GM10248 (cell line): ENCODE data around the gene CRIM1.
"Not testable (repeated sequence)": the region's sequence is repeated elsewhere in the genome, so short reads cannot be mapped to it uniquely, and the experiment has no call there.

Source experiments
- CTCF ChIA-PET: fragments of 300-600 bp; sonication (Branson Sonifier 250); formaldehyde crosslinking; extraction: SDS; loops from one replicate; lab custom pipeline; 2021; ENCODE audit warnings: antibody characterized with exemption; lab: Yijun Ruan, JAX
- POLR2A ChIA-PET: fragments of 350-650 bp; sonication (Branson Sonifier 250); formaldehyde crosslinking; extraction: SDS; loops from one replicate; lab custom pipeline; 2020; ENCODE audit warnings: antibody characterized with exemption; lab: Yijun Ruan, JAX
- DNase-seq: peaks from one replicate; pipeline ENCODE4 v3.0.0; 2012; ENCODE audit errors: extremely low spot score
- TF ChIP-seq, protein P1 (sequence below): IDR thresholded peaks from 2 replicates; pipeline ENCODE4 v1.5.1; 2012; ENCODE audit warnings: mild to moderate bottlenecking, low read depth; ENCODE audit errors: extremely low read depth, missing control alignments, control extremely low read depth

The CRIM1 gene

DNA sequence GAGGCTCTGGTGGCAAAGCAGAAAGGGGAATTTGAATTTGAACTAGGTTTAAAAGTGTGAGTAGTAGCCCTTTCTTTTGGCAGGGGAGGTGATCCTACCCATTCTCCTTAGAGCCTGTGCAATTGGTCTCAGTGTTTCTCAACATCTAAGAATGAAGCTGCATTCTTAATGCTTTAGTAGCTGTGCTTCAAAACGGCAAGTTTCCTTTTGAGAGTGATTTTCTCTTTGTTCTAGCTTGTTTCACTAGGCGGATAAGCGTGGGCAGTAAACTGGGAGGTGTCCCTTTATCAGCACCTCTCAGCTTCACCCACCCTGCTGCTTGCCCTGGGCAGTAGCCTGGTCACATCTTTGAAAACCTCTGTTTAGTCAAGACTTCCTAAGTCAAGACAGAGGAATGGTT lies 6.7 kb downstream of the CRIM1 start:
- POLR2A ChIA-PET, result no interaction called here

GRCh38 chr2:36363085-36363484 lies 7.5 kb downstream of the CRIM1 start:
- POLR2A ChIA-PET, DNase-seq: not testable (repeated sequence)
- CTCF ChIA-PET, result interaction anchor here (2.2 kb wide), 2 partner anchors 10 to 14 kb away, joined by 6 to 10 read pairs; no protein-coding TSS in a partner anchor

More for the DNA sequence above, 6.7 kb downstream of the CRIM1 start:
- no peak for DNase-seq
- TF ChIP-seq, protein P1, sequence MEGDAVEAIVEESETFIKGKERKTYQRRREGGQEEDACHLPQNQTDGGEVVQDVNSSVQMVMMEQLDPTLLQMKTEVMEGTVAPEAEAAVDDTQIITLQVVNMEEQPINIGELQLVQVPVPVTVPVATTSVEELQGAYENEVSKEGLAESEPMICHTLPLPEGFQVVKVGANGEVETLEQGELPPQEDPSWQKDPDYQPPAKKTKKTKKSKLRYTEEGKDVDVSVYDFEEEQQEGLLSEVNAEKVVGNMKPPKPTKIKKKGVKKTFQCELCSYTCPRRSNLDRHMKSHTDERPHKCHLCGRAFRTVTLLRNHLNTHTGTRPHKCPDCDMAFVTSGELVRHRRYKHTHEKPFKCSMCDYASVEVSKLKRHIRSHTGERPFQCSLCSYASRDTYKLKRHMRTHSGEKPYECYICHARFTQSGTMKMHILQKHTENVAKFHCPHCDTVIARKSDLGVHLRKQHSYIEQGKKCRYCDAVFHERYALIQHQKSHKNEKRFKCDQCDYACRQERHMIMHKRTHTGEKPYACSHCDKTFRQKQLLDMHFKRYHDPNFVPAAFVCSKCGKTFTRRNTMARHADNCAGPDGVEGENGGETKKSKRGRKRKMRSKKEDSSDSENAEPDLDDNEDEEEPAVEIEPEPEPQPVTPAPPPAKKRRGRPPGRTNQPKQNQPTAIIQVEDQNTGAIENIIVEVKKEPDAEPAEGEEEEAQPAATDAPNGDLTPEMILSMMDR, result no peak
- CTCF ChIA-PET, result interaction anchor here (2.2 kb wide), 2 partner anchors 10 to 15 kb away, joined by 6 to 10 read pairs; no protein-coding TSS in a partner anchor

- no peak for DNase-seq
- ChIA-PET CTCF (interaction anchor here (0.8 to 2.4 kb wide), 6 partner anchors 9 to 298 kb away, joined by 3 to 11 read pairs (median 3); no protein-coding TSS in a partner anchor), POLR2A (no interaction called here)
- TF ChIP-seq, protein P1, result no peak
These were observed 11.0 kb downstream of the CRIM1 start for GRCh38 chr2:36366491-36367120.

DNA sequence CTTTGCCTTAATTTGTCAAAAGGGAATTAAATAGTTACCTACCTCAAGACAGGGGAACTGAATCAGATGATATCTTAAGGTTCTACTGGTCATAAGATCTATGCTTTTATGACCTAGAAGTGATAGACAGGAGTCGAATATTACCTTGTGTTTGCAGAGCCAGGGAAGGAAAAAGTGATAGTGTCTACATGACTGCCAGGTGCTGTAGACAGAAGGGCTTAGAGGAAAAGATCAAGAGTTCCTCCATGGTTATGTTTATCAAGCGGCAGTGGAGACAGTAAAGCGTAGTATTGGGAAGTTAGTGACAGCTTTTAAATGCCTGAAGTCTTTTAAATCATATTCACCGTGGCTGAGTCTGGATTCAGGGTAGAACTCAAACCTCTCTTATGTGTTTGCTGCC lies 11.9 kb downstream of the CRIM1 start:
- DNase-seq, result no peak
- POLR2A ChIA-PET, result no interaction called here

DNA sequence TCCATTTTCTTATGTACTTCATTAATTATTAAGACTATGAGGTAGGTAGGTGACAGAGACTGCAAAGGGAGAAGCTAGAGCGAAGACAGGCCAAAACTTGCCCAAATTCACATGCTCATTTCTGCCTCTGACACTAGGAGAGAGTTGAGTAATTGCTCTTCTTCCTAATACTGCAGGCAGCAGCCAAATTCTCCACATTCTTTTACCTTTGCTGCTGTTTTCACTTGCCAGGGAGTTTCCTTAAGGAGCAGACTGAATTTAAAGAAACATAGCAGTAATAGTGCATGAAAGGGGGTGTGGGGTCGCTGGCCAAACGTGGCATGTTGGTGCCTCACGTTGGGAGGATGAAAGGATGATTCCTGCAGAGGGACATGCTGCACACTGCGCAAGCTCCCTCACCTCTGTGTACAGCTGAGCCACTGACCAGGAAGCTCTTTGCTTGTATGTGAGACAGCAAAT lies 12.3 kb downstream of the CRIM1 start:
- no peak for DNase-seq
- POLR2A ChIA-PET, result no interaction called here
- TF ChIP-seq, protein P1, result no peak
- CTCF ChIA-PET, result interaction anchor here (1.1 to 2.1 kb wide), 4 partner anchors 8 to 46 kb away, joined by 5 to 8 read pairs (median 6); no protein-coding TSS in a partner anchor

More for the DNA sequence above, 11.9 kb downstream of the CRIM1 start:
- TF ChIP-seq, protein P1, result no peak
- CTCF ChIA-PET, result interaction anchor here (1.5 to 2.4 kb wide), 4 partner anchors 9 to 47 kb away, joined by 6 to 11 read pairs (median 8); no protein-coding TSS in a partner anchor

- DNase-seq, result no peak
- CTCF ChIA-PET, result interaction anchor here (1.1 to 2.1 kb wide), 3 partner anchors 16 to 46 kb away, joined by 5 to 7 read pairs (median 6); no protein-coding TSS in a partner anchor
- TF ChIP-seq, protein P1, result no peak
- POLR2A ChIA-PET, result no interaction called here
These were observed 12.9 kb downstream of the CRIM1 start for GRCh38 chr2:36368438-36368837.

DNA sequence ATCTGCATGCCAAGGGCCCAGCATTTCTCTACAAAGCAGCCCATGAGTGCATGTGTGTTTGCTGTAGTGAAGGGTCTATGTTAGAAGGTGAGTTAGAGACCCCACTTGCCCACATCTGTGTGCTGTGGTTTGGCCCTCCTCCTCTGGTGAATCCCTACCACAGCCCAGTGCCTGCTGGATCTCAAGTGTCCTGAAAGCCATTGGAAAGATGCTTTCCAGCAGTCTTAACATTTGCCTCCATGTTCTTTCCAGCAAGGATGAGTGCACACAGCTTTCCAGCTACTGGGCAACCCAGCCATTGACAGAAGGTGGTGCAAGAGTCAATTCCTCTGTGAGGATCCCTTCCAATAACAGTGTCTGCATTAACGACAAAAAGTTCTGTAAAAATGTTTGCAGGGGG lies 13.6 kb downstream of the CRIM1 start:
- ChIA-PET CTCF (interaction anchor here (1.1 to 2.1 kb wide), 3 partner anchors 16 to 150 kb away, joined by 3 to 7 read pairs (median 5); no protein-coding TSS in a partner anchor), POLR2A (no interaction called here)
- TF ChIP-seq, protein P1, result no peak
- DNase-seq, result no peak
